HG02588 (cell line): ENCODE data around the gene ERC1.
"Not testable (repeated sequence)": the region's sequence is repeated elsewhere in the genome, so short reads cannot be mapped to it uniquely, and the experiment has no call there.

Experiments used
- ATAC-seq: cut with Tn5 transposase; IDR thresholded peaks from one replicate; pipeline ENCODE4 v1.9.1; 2021; ENCODE audit warnings: mild to moderate bottlenecking, moderate library complexity; ENCODE audit not compliant: unreplicated experiment

ERC1 gene

DNA sequence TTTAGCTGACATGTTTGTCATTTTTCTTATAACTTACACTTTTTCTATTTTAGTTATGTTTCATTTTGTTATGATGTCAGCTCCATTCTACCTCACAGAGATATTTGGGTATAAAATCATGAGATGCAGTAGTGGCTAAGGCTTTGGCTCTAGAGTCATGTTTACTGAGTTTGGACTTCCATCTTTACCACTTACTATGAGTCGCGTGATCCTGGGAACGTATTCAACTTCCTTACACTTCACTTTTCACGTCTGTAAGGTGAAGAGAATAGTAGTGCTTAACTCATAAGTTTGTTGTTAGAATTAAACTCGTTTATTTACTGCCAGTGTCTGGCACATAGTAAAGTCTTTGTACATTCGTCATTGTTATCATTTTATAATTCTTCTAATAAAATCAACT lies 126.3 kb downstream of the ERC1 start:
- no peak for ATAC-seq

DNA sequence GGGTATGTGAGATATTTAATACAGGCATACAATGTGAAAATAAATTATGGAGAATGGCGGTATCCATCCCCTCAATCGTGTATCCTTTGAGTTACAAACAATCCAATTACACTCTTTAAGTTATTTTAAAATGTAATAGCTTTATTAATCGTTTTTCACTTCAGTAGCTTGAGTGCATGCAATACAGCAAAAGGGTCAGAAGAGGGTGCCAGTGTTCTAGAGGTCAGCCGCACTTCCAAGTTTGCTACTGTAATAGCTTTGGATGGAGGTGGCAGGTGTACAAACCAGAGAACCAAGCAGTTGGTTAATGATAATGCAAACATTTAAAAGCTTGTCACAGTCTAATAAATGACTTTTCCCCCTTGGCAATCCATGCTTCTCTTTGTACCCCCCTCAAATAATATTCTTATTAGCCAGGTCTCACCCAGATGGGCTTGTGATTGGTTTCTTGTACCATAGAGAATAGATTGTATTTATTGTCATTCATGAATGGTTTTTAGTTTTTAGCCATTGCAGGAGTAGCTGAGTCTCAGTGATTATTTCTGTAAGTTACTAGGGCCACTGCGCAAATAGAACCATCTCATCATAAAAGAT lies 127.0 kb downstream of the ERC1 start:
- ATAC-seq = no peak

DNA sequence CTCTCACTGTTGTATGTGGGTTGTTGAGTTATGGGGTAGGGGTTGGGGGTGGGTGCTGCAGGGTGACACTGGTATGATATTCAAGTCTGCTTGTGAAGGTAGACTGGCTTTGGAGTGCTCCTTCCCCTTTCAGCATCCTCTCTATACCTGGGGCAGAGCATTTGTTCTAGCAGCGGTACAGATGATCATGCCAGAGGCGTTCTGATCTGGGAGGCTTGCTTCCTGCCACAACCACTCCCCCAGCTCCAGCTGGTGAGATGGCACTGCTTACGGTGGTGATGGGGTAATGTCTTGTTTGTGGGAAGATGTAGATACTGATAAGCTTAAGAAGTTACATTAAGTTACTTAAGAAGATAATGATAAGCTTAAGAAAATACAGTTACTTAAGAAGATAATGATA lies 131.8 kb downstream of the ERC1 start:
- no peak for ATAC-seq

DNA sequence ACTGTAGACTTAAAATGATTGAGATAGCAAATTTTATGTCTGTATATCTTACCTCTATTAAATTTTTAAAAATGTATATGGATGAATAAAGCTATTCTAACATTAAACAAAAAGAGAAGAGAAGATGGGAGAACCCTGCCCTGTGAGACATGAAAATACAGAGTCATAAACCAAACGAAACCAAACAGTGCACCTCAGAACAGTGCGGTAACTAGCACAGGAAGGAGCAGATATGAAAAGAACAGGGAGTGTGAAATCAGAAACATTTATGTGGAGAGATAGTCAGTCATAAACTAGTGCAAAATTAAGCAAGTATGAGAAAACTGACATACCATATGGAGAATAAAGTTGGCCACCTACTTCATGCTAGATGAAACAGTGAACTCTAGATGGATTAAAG lies 135.1 kb downstream of the ERC1 start:
- ATAC-seq = no peak

DNA sequence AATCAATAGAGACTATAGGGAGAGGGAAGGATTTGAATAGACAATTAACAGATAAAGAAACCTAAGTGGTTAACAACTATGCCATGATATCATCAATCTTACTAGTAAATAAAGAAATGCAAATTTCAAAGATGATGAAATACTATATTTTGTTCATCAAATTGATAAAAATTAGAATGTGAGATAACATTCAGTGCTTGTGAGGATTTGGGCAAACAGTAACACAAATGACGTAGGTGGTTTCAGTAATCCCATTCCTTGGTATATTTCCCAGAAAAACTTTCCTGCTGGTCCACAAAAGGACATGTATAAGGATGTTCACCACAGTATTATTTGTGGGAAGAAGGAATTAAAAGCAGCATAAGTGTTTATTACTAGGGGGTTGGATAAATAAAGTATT lies 136.0 kb downstream of the ERC1 start:
- no peak for ATAC-seq

DNA sequence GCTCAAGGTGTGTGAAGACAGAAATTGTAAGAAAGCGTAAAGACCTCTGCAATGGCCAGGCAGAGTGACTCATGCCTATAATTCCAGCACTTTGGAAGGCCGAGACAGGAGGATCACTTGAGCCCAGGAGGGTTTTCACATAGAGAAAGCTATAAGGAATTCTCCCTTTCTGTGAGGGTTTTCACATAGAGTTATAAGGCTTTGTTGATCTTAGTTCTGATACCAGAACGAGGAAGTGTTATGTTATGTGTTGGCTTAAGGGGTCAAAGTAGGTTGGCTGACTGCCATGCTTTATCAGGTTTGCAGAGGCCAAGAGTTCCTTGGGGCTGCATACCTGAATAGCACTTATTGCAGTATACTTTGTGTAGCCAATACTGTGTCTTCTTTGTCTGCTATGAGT lies 139.1 kb downstream of the ERC1 start:
- ATAC-seq = no peak

DNA sequence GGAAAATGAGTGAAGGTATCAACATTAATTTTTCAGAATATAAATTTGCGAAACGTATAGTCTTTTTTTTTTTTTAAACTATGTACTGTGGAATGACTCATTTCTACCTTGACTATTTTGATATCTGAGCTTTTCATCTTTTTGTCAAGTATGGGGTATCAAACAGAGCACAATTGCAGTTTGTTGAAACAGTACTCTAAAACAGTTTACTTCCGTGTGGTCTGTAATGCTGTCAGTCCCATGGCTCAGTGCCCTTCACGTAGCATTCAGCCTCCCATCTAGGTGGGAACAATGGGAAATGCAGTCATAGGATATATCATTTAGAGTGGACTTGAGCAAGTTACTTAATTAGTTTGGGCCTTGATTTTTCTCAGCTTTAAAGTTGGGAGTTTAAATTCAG lies 139.5 kb downstream of the ERC1 start:
- no peak for ATAC-seq

DNA sequence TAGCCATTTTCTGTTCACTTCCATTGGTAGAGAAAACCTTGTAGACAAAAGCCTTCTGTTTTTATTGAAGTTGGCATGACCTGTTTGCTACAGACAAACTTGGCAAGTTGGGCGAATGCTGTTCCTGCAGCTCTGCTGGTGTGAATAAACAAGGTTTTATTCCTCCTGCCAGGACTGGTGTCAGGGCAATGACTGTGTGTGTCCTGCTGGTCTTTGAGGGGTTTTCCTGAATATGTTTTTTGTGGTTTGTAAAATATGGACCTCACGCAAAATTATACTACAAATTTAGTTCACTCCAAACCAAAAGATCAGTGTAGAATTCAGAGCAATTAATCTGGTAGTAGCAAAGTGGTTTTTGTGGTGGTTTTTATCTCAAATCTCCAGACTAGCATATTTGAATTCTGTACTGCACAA lies 140.8 kb downstream of the ERC1 start:
- ATAC-seq = no peak

DNA sequence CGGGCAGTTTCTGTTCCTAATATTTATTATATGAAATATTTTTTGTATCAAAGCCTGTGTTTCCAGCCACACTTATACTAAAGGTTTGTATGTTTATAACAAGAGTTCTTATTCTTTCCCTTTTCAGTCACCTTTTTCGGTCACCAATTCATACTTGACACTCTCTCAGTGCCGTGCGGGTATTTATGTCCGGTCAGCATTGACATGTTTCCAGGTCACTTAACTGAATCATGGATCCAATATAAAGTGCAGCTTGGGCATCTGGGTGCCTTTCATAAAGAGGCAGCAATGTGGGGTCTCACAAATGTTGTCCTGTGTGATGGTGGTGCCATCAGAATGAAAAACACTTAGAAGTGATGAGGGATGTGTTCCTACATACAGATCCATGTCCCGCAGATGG lies 141.3 kb downstream of the ERC1 start:
- no peak for ATAC-seq

DNA sequence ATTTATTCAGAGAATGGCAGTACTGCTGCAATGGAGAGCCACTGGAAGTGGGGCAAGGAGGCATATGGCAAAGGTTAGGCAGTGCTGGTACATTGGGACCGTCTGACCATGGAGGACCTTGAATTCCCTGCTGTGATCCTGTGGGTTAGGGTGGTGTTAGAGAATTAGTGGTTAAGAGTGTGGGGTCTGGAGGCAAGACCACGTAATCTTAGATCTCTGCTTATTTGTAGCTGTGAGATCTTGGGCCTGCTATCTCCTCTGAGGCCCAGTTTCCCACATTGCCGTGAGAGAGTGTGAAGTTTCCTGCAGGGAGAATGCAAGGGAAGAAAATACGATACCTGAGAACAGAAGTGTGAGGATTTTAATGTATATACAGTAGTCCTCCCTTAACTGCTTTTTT lies 147.7 kb downstream of the ERC1 start:
- no peak for ATAC-seq

DNA sequence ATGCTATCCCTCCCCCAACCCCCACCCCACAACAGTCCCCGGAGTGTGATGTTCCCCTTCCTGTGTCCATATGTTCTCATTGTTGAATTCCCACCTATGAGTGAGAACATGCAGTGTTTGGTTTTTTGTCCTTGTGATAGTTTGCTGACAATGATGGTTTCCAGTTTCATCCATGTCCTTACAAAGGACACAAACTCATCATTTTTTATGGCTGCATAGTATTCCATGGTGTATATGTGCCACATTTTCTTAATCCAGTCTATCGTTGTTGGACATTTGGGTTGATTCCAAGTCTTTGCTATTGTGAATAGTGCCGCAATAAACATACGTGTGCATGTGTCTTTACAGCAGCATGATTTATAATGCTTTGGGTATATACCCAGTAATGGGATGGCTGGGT lies 155.7 kb downstream of the ERC1 start:
- ATAC-seq = not testable (repeated sequence)

DNA sequence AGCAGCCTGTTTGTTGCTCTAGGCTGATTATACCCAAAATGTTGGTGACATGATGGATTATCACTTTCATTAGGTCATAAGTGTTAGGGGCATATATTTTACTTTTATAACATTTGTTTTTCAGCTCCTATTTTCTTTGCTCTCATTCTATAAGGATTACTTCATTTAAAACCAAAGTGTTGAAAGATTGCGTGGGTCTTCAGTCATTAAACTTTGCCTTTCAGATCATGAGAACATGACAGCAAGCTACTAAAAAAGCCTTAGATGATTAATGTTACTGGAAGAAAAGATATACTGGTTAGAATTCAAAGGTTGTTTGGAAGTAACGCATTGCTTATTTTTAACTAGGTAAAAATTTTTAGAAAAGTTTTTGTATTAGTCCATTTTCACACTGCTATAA lies 156.8 kb downstream of the ERC1 start:
- ATAC-seq = no peak

DNA sequence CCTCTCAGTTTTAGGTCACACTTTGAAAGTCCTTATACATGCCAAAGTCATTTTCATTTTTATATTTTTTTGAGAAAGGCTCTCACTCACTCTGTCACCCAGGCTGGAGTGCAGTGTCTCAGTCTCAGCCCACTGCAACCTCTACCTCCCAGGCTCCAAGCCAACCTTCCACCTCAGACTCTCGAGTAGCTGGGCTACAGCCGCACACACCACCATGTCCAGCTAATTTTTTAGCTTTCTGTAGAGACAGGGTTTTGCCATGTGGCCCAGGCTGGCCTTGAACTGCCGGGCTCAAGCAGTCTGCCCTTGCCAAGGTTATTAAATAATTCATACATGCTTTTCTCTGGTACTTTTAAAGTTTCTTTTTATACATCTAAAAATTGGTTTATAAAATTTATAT lies 166.0 kb downstream of the ERC1 start:
- no peak for ATAC-seq

DNA sequence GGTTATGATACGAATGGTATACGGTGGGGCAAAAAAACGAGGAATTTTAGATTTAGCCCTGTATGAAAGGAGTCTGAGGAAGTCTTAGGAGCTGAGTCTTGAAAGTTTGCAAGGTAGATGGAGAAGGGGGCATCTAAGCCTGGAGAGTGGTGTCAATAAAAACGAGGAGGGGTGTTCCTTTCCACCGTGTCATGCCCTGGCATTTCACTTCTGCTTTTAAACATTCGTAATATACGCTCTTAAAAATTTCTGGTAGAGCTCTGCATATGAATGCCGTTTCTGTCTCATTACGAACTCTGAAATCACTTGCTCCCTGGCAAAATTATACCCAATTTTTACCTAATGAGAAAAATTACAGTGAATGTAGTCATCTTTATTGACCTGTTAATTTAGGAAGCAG lies 170.2 kb downstream of the ERC1 start:
- no peak for ATAC-seq

DNA sequence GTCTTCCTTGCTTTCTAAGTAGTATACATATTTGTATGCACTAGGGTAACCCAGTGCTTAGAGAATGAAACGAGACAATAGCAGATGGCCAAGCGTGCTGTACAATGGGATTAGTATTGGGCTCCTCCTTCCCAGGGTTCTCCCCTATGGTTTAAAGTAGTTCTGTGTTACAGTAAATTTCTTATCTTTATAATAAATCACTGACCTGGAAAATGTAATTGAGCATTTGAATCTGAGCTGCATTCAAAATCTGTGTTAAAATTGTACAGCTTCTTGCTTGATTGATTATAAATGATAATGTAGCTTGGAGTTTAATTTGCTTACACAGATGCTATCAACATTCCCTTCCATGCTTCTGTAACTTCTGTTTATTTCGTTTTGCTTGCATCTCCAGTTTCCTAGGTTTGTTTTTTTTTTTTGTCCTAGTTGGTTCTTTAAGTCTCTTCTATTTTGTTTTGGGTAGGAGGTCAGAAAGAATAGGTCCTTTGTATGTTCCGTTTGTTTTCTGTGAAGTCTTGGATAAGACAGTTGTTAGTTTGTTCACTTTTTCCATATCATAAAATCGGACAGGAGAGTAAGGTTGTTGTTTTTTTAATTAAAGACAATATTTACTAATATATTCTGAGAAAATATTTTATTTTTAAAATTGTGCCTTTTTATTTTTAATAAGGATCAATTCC lies 171.2 kb downstream of the ERC1 start:
- ATAC-seq = no peak

DNA sequence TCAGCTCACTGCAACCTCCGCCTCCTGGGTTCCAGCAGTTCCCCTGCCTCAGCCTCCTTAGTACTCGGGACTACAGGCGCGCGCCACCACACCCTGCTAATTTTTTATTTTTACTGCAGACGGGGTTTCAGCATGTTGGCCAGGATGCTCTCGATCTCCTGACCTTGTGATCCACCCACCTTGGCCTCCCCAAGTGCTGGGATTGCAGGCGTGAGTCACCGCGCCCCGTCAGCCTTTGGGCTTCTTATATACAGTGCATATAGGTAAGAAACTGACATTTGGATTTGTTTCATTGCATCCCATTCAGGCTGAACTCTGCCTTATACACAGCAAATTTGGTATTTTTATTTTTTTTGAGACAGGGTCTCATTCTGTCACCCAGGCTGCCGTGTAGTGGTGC lies 176.8 kb downstream of the ERC1 start:
- ATAC-seq = no peak

DNA sequence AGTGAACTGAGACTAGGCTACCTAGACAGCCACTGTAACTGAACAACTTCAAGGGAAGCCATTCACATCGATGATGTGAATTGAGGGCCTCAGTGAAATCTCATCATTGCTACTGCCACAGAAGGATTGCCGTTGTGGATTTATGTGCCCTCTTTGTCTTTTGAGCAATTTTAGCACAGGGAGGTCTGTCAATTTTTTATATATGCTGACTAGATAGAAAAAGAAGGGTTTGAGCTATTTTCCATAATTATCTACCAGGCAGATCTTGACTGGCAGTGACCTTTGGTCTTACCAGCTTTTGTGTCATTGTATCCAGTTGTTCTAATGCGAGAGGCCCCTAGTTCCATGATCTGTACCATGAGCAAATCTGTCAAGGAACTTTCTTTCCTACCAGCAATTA lies 179.4 kb downstream of the ERC1 start:
- no peak for ATAC-seq

DNA sequence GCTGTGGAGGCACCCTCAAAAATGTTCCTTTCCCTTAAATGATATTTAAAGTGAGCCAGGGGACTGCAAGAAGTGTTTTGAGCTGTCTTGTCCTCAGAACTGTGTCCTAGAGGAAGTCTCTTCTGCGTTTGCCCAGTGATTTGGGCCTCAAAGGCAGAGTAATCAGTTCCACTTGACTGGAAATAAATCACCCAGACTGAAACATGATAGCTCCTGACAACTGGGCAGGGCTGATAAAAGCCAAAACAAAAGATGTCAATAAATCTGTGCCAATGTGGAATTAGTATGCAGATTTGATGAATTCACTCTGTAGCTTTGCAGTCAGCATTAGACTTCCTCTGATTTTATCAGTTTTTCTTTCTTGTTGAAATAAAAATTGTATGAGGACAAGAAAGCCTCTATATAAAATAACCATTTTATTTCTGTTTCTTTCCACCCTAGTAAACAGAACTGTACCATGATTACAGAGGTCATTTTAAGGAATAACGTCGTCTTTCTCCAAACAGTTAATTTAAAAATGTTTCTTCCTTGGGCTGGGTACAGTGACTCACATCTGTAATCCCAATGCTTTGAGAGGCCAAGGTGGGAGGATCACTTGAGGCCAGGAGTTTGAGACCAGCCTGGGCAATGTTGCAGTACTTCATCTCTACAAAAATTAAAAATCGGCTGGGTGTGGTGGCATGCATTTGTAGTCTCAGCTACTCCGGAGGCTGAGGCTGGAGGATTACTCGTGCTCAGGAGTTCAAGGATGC lies 180.8 kb downstream of the ERC1 start:
- no peak for ATAC-seq

DNA sequence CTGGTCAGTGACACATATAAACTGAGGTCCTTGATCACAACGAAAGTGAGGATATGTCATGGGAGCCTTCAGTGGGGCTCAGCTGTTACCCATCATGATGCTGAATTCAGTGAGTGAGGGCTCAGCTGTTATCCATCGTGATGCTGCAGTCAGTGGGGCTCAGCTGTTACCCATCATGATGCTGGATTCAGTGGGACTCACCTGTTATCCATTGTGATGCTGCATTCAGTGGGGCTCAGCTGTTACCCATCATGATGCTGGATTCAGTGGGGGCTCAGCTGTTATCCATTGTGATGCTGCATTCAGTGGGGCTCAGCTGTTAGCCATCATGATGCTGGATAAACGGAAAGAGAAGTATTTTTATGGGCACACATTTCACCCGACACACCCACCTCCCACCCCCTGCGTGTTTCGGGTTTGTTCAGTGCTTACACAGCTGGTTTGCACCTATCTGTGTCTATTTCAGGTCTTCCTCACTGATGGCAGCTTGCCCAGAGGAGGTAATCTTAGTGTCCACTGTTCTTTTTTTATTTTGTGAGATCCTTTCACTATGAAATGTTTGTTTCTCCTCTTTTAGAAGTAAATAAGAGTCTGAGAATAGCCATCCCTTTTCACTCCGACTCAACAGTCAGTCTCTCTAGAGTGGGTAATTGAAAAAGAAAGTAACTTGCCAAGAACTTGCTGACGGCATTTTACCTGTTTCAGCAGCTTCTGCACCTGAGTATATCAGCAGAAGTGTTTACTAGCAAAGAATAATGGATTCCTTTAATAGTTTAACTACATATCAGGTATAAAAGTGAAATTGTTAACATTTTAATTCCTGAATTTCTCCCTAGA lies 183.0 kb downstream of the ERC1 start:
- ATAC-seq = no peak

DNA sequence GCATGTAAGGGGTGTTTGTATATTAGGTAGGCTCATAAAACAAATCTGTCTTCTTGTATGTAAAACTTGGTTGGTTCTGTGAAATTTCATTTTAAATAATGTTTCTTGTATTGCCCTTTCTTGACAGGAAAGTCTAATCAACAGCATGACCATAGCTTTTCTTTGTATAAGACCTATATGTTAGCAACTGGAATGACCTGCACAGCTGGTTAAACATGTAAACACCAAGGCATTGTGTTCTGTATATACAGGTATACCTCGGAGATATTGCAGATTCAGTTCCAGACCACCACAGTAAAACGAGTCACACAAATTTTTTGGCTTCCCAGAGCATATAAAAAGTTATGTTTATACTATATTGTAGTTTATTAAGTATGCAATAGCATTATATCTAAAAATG lies 183.6 kb downstream of the ERC1 start:
- no peak for ATAC-seq

DNA sequence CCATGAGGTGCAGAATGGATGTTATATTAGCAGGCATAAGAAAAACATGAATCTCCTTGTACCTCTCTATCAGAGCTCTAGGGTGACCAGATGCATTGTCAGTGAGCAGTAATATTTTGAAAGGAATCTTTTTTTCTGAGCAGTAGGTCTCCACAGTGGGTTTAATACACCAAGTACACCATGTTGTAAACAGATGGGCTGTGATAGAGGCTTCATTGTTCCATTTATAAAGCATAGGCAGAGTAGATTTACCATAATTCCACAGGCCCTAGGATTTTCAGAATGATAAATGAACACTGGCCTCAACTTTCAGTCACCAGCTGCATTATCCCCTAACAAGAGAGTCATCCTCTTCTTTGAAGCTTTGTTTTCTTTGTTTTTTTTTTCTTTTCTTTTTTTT lies 185.2 kb downstream of the ERC1 start:
- ATAC-seq = no peak

DNA sequence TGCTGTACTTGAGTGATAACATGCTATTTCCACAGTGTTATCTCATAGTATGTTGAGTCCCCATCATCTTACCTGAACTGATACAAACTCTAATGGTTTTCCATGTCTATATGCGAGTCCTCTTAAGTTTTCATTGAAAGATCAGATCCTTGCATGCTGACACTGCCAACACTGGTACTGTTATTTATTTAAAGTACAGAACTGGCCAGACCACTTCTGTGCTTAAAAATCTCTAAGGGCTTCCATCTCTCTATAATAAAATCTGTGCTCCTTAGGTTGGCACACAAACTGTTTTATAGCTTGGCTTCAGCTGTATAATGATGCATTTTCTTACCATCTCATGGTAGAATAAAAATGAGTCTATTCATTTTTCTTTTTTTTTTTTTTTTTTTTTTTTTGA lies 188.1 kb downstream of the ERC1 start:
- ATAC-seq = no peak
